Gastroesophageal sphincter (tissue), 3 donors: ENCODE data around the gene CELF2.

Experiments
- POLR2AphosphoS5 ChIP-seq: sonication (generic); formaldehyde crosslinking; IDR thresholded peaks from one replicate; pipeline ENCODE4 v1.6.1; 2017; ENCODE audit warnings: antibody characterized with exemption
- TF ChIP-seq, protein P1 (sequence below), 4 experiments: fragments of 200-600 bp in 2 of 4; fragments of 450-650 bp in 2 of 4; sonication (generic) in 1 of 4; IDR thresholded peaks; one replicate each; pipeline ENCODE4 v1.5.1; 2017 to 2019; ENCODE audit warnings: antibody characterized with exemption in 4 of 4, mild to moderate bottlenecking in 2 of 4, moderate library complexity in 2 of 4

- TF ChIP-seq, protein P1, sequence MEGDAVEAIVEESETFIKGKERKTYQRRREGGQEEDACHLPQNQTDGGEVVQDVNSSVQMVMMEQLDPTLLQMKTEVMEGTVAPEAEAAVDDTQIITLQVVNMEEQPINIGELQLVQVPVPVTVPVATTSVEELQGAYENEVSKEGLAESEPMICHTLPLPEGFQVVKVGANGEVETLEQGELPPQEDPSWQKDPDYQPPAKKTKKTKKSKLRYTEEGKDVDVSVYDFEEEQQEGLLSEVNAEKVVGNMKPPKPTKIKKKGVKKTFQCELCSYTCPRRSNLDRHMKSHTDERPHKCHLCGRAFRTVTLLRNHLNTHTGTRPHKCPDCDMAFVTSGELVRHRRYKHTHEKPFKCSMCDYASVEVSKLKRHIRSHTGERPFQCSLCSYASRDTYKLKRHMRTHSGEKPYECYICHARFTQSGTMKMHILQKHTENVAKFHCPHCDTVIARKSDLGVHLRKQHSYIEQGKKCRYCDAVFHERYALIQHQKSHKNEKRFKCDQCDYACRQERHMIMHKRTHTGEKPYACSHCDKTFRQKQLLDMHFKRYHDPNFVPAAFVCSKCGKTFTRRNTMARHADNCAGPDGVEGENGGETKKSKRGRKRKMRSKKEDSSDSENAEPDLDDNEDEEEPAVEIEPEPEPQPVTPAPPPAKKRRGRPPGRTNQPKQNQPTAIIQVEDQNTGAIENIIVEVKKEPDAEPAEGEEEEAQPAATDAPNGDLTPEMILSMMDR (IDR thresholded peaks at IDR 0.05) = no peak
- no peak for TF ChIP-seq POLR2AphosphoS5
These were observed 308.1 kb downstream of the CELF2 start for GRCh38 chr10:11325817-11326216.
